Measurements from ENCODE around the gene ARL10. TPM values are rescaled to one million over a fixed set of nuclear protein-coding genes. Genes with fewer than 3 reads are reported as not detected.

Gene ARL10
- polyA plus RNA-seq, 4 donors: under 0.01 to 2.4 (median 0.97) TPM; not detected in 1

- Histone ChIP-seq H3K27ac (ENCODE audit: low read depth in 1 of 3, low read length in 2 of 3) (no peak overlapping the region), H3K4me3 (ENCODE audit: low read depth in 1 of 3, low read length in 3 of 3) (no peak overlapping the region), H3K9me3 (ENCODE audit: control insufficient read depth in 2 of 2, insufficient read depth in 1 of 2, low read depth in 1 of 2, low read length in 1 of 2) (no peaks in the 10 kb centered on the region), H3K27me3 (ENCODE audit: control insufficient read depth in 3 of 3, insufficient read depth in 3 of 3, low read length in 3 of 3) (no peaks in the 10 kb centered on the region), H3K36me3 (ENCODE audit: control insufficient read depth in 3 of 3, insufficient read depth in 2 of 3, low read depth in 1 of 3, low read length in 3 of 3) (peaks cover 9 to 53% (median 21%) of the 10 kb centered on the region in 3 donors), H3K4me1 (ENCODE audit: control insufficient read depth in 3 of 3, insufficient read depth in 2 of 3, low read depth in 1 of 3, low read length in 2 of 3) (peaks cover 0 to 2% (median 2%) of the 10 kb centered on the region in 3 donors)
- WGBS, 3 donors: 88 to 94% (median 92%) methylated on average over 3 of the region's 3 CpGs
- FAIRE-seq (no peak), DNase-seq (no peak)
Observed at GRCh38 chr5:176381979-176382378, 16.7 kb downstream of the ARL10 start.

GRCh38 chr5:176382721-176383120, 17.4 kb downstream of the ARL10 start:
- Histone ChIP-seq H3K27ac (ENCODE audit: low read depth in 1 of 3, low read length in 2 of 3) (no peak overlapping the region), H3K9me3 (ENCODE audit: control insufficient read depth in 2 of 2, insufficient read depth in 1 of 2, low read depth in 1 of 2, low read length in 1 of 2) (no peaks in the 10 kb centered on the region), H3K4me1 (ENCODE audit: control insufficient read depth in 3 of 3, insufficient read depth in 2 of 3, low read depth in 1 of 3, low read length in 2 of 3) (peaks cover 4 to 9% (median 5%) of the 10 kb centered on the region in 3 donors), H3K27me3 (ENCODE audit: control insufficient read depth in 3 of 3, insufficient read depth in 3 of 3, low read length in 3 of 3) (no peaks in the 10 kb centered on the region), H3K36me3 (ENCODE audit: control insufficient read depth in 3 of 3, insufficient read depth in 2 of 3, low read depth in 1 of 3, low read length in 3 of 3) (peaks cover 9 to 53% (median 21%) of the 10 kb centered on the region in 3 donors), H3K4me3 (ENCODE audit: low read depth in 1 of 3, low read length in 3 of 3) (no peak overlapping the region)
- DNase-seq: no peak
- 76 to 96% (median 90%) methylated on average over 3 of the region's 3 CpGs for WGBS, 3 donors
- FAIRE-seq: no peak

GRCh38 chr5:176383248-176383905, 18.1 kb downstream of the ARL10 start:
- FAIRE-seq: no peak
- H3K36me3 ChIP-seq (ENCODE audit: control insufficient read depth in 3 of 3, insufficient read depth in 2 of 3, low read depth in 1 of 3, low read length in 3 of 3): peaks cover 9 to 53% (median 21%) of the 10 kb centered on the region in 3 donors
- peaks cover 4 to 9% (median 5%) of the 10 kb centered on the region in 3 donors for H3K4me1 ChIP-seq (ENCODE audit: control insufficient read depth in 3 of 3, insufficient read depth in 2 of 3, low read depth in 1 of 3, low read length in 2 of 3)
- WGBS, 3 donors: 85 to 94% (median 92%) methylated on average over 15 of the region's 15 CpGs
- H3K27ac ChIP-seq (ENCODE audit: low read depth in 1 of 3, low read length in 2 of 3): no peak overlapping the region
- no peak overlapping the region for H3K4me3 ChIP-seq (ENCODE audit: low read depth in 1 of 3, low read length in 3 of 3)
- no peak for DNase-seq
- H3K9me3 ChIP-seq (ENCODE audit: control insufficient read depth in 2 of 2, insufficient read depth in 1 of 2, low read depth in 1 of 2, low read length in 1 of 2): no peaks in the 10 kb centered on the region
- no peaks in the 10 kb centered on the region for H3K27me3 ChIP-seq (ENCODE audit: control insufficient read depth in 3 of 3, insufficient read depth in 3 of 3, low read length in 3 of 3)

- FAIRE-seq: no peak
- Histone ChIP-seq H3K27me3 (ENCODE audit: control insufficient read depth in 3 of 3, insufficient read depth in 3 of 3, low read length in 3 of 3) (no peaks in the 10 kb centered on the region), H3K27ac (ENCODE audit: low read depth in 1 of 3, low read length in 2 of 3) (no peak overlapping the region), H3K4me1 (ENCODE audit: control insufficient read depth in 3 of 3, insufficient read depth in 2 of 3, low read depth in 1 of 3, low read length in 2 of 3) (peaks cover 4 to 9% (median 5%) of the 10 kb centered on the region in 3 donors), H3K36me3 (ENCODE audit: control insufficient read depth in 3 of 3, insufficient read depth in 2 of 3, low read depth in 1 of 3, low read length in 3 of 3) (peaks cover 9 to 53% (median 21%) of the 10 kb centered on the region in 3 donors), H3K4me3 (ENCODE audit: low read depth in 1 of 3, low read length in 3 of 3) (no peak overlapping the region), H3K9me3 (ENCODE audit: control insufficient read depth in 2 of 2, insufficient read depth in 1 of 2, low read depth in 1 of 2, low read length in 1 of 2) (no peaks in the 10 kb centered on the region)
- no peak for DNase-seq
- 84 to 88% (median 86%) methylated on average over 9 of the region's 9 CpGs for WGBS, 3 donors
Observed at GRCh38 chr5:176383961-176384360, 18.7 kb downstream of the ARL10 start.

GRCh38 chr5:176384366-176384930, 19.2 kb downstream of the ARL10 start:
- H3K4me3 ChIP-seq (ENCODE audit: low read depth in 1 of 3, low read length in 3 of 3): no peak overlapping the region
- WGBS, 3 donors: 92 to 97% (median 93%) methylated on average over 8 of the region's 8 CpGs
- H3K4me1 ChIP-seq (ENCODE audit: control insufficient read depth in 3 of 3, insufficient read depth in 2 of 3, low read depth in 1 of 3, low read length in 2 of 3): peaks cover 4 to 9% (median 5%) of the 10 kb centered on the region in 3 donors
- no peaks in the 10 kb centered on the region for H3K27me3 ChIP-seq (ENCODE audit: control insufficient read depth in 3 of 3, insufficient read depth in 3 of 3, low read length in 3 of 3)
- H3K36me3 ChIP-seq (ENCODE audit: control insufficient read depth in 3 of 3, insufficient read depth in 2 of 3, low read depth in 1 of 3, low read length in 3 of 3): peaks cover 9 to 53% (median 21%) of the 10 kb centered on the region in 3 donors
- H3K9me3 ChIP-seq (ENCODE audit: control insufficient read depth in 2 of 2, insufficient read depth in 1 of 2, low read depth in 1 of 2, low read length in 1 of 2): no peaks in the 10 kb centered on the region
- no peak overlapping the region for H3K27ac ChIP-seq (ENCODE audit: low read depth in 1 of 3, low read length in 2 of 3)
- no peak for FAIRE-seq
- DNase-seq: no peak

- H3K4me3 ChIP-seq (ENCODE audit: low read depth in 1 of 3, low read length in 3 of 3): no peak overlapping the region
- FAIRE-seq (no peak), DNase-seq (no peak)
- no peak overlapping the region for H3K27ac ChIP-seq (ENCODE audit: low read depth in 1 of 3, low read length in 2 of 3)
- H3K27me3 ChIP-seq (ENCODE audit: control insufficient read depth in 3 of 3, insufficient read depth in 3 of 3, low read length in 3 of 3): no peaks in the 10 kb centered on the region
- H3K36me3 ChIP-seq (ENCODE audit: control insufficient read depth in 3 of 3, insufficient read depth in 2 of 3, low read depth in 1 of 3, low read length in 3 of 3): peaks cover 9 to 53% (median 21%) of the 10 kb centered on the region in 3 donors
- H3K4me1 ChIP-seq (ENCODE audit: control insufficient read depth in 3 of 3, insufficient read depth in 2 of 3, low read depth in 1 of 3, low read length in 2 of 3): peaks cover 4 to 12% (median 5%) of the 10 kb centered on the region in 3 donors
- no peaks in the 10 kb centered on the region for H3K9me3 ChIP-seq (ENCODE audit: control insufficient read depth in 2 of 2, insufficient read depth in 1 of 2, low read depth in 1 of 2, low read length in 1 of 2)
- 85 to 94% (median 93%) methylated on average over 12 of the region's 12 CpGs for WGBS, 3 donors
Observed at GRCh38 chr5:176384991-176385390, 19.7 kb downstream of the ARL10 start.

GRCh38 chr5:176386491-176386890, 21.2 kb downstream of the ARL10 start:
- H3K36me3 ChIP-seq (ENCODE audit: control insufficient read depth in 3 of 3, insufficient read depth in 2 of 3, low read depth in 1 of 3, low read length in 3 of 3): peaks cover 9 to 56% (median 21%) of the 10 kb centered on the region in 3 donors
- no peak overlapping the region for H3K27ac ChIP-seq (ENCODE audit: low read depth in 1 of 3, low read length in 2 of 3)
- WGBS, 3 donors: 48 to 75% (median 69%) methylated on average over 1 of the region's 1 CpG
- H3K4me1 ChIP-seq (ENCODE audit: control insufficient read depth in 3 of 3, insufficient read depth in 2 of 3, low read depth in 1 of 3, low read length in 2 of 3): peaks cover 4 to 12% (median 5%) of the 10 kb centered on the region in 3 donors
- H3K27me3 ChIP-seq (ENCODE audit: control insufficient read depth in 3 of 3, insufficient read depth in 3 of 3, low read length in 3 of 3): no peaks in the 10 kb centered on the region
- H3K4me3 ChIP-seq (ENCODE audit: low read depth in 1 of 3, low read length in 3 of 3): no peak overlapping the region
- DNase-seq (no peak), FAIRE-seq (no peak)
- no peaks in the 10 kb centered on the region for H3K9me3 ChIP-seq (ENCODE audit: control insufficient read depth in 2 of 2, insufficient read depth in 1 of 2, low read depth in 1 of 2, low read length in 1 of 2)

- H3K36me3 ChIP-seq (ENCODE audit: control insufficient read depth in 3 of 3, insufficient read depth in 2 of 3, low read depth in 1 of 3, low read length in 3 of 3): peaks cover 6 to 57% (median 18%) of the 10 kb centered on the region in 3 donors
- whole genome bisulfite sequencing, 3 donors: 32 to 35% (median 35%) methylated on average over 8 of the region's 8 CpGs
- DNase-seq: no peak
- no peak for FAIRE-seq
- H3K4me3 ChIP-seq (ENCODE audit: low read depth in 1 of 3, low read length in 3 of 3): peak overlapping the region; percentile 34 to 90 (median 78)
- no peaks in the 10 kb centered on the region for H3K27me3 ChIP-seq (ENCODE audit: control insufficient read depth in 3 of 3, insufficient read depth in 3 of 3, low read length in 3 of 3)
- no peak overlapping the region for H3K27ac ChIP-seq (ENCODE audit: low read depth in 1 of 3, low read length in 2 of 3)
- peaks cover 4 to 12% (median 5%) of the 10 kb centered on the region in 3 donors for H3K4me1 ChIP-seq (ENCODE audit: control insufficient read depth in 3 of 3, insufficient read depth in 2 of 3, low read depth in 1 of 3, low read length in 2 of 3)
- H3K9me3 ChIP-seq (ENCODE audit: control insufficient read depth in 2 of 2, insufficient read depth in 1 of 2, low read depth in 1 of 2, low read length in 1 of 2): no peaks in the 10 kb centered on the region
Observed at GRCh38 chr5:176387384-176387925, 22.2 kb downstream of the ARL10 start.

All from small intestine (tissue), 7 donors.